Stimulated activated naive CD4-positive, alpha-beta T cell treated with Interleukin-2 at 50 U/mL for 16 hours (primary cell): ENCODE results near the gene SRGAP3.

Source experiments
- DNase-seq: peaks from one replicate; lab custom pipeline; 2025; lab: John Stamatoyannopoulos, UW

The SRGAP3 gene

DNA sequence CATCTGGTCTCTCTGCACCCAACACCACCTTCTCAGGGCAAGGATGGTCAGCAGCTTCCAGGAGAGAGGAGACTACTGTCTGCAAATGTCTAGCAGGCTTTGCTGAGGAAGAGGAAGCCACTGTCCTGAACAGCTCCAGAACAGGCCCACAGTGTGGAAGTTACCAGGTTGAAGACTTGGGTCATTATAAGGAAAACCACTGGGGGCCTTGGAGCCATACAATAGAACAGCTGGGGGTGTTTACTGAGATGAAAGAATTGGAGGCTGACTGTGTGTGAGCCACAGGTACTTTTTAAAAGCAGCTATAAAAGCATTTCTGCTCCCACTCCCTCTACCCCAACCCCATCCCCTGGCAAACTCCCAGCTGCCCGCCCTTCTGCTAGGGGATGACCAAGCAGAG is 24.2 kb downstream of the SRGAP3 start:
- no peak for DNase-seq

DNA sequence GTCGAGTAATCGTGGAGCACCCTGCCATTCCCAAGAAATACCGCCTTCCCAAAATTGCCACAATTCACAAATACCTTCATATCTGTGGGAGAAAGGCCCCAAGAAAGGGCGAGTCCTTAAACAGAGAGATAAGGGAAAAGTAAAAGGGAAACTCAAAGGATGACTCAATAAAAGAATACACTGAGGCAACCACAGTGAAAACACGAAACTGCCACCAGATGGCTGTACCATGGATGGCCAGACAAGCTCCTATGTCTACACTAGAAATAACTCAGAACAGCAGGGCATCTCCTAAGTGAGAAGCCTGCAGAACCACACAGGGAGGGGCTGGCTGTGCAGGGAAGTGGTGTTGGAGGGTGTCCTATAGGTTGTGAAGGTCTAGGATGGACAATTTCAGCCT is 25.0 kb downstream of the SRGAP3 start:
- no peak for DNase-seq

DNA sequence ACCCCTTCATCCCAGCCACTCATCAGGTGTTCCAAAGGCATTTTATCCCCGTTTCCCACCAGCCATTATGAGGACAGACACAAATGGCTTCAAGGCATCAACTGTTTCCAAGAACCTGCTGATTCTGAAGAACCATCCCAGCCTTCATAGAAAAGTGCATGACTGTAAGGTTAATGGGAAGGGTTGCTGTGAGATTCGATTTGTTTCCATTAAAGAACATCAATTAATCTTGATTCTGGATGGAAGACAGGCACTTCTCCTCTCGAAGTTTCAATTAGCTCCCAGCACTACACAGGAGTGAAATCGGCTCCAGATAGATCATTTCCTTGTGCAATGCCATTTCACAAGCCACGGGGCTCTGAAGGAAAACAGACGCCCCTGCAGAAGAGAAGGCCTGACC is 25.8 kb downstream of the SRGAP3 start:
- no peak for DNase-seq

DNA sequence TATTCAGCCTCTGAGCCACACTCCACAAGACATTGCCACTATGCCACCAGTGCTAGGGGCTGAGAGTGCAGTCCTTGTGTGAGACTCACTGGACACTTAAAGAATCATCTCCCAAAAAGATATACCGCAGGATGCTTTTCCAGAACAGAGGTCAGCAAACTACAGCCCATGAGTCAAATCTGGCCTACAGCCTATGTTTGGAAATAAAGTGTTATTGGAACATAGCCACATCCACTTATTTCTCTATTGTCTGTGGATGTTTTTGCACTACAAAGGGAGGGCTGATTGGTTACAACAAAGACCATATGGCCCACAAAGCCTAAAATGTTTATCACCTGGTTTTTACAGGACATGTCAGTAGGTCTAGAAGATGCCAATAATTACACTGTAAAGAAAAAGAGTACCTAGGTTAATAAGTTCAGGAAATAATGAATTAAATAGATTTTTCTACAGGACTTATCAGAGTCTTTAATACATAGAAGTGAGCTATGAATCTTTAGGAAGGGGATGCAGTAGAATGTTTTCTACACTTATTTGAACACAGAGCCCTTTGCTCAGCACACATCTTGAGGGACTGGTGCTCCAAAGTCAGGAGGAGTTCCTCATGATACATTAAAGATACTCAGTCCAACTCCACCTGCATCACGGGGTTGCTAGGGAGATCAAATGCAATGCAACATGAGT is 26.3 kb downstream of the SRGAP3 start:
- no peak for DNase-seq

DNA sequence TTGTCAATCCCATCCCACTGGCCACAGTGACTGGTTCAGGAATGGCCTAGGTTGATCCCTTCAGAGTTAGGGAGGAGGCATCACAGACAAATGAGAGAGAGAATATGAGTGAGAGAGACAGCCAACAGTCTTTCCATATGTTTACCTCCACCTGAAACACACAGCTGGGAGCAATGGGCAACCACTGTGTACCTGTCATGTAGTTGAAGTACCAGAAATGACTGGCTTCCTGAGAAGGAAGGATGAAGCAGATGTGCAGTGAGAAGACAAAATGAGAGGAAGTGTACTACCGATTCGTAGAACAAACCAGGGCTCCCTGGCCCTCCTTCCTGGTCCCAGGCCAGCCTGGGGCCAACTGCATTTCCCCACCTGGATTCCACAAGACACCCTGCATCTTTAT is 27.4 kb downstream of the SRGAP3 start:
- no peak for DNase-seq

DNA sequence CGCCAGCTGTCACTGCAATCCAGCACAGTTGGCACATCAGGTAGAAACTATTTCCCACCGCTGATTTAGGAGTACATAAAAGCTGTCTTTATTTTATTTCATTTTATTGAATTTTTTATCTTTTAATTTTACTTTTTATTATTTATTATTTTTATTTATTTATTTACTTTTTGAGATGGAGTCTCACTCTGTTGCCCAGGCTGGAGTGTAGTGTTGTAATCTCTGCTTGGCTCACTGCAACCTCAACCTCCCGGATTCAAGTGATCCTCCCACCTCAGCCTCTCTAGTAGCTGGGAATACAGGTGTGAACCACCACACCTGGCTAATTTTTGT is 31.0 kb downstream of the SRGAP3 start:
- no peak for DNase-seq

DNA sequence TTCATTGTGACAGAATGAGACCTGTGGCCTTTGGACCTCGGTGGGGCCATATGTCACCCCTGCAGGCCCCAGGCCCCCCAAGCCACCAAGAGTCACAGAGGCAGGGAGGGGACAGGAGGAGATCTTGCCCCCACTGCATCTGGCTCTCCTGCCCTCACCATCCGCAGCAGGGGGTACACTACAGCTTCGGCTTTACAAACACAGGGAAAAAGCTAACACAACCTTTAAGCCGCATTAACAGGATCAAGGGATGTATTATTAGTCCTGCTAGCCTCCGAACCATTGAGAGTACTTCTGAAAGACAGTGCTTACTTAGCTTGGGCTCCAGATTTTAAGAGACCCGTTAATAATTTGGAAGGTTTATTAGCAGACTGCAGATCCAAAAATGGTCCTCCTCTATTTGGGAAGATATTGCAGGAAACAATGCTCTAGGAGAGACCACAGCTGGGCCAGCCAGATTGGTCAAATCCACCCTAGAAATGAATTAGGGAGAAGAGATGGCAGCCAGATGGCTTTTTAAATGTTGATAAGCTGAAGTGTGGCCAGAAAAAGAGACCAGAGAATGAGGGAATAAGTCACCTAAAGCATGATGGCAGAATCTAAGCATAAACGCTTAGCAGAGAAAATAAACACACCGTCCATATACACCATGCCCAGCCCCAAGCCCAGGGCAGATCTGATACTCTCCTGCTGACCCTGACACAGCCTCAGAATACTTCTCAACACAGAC is 31.5 kb downstream of the SRGAP3 start:
- no peak for DNase-seq

DNA sequence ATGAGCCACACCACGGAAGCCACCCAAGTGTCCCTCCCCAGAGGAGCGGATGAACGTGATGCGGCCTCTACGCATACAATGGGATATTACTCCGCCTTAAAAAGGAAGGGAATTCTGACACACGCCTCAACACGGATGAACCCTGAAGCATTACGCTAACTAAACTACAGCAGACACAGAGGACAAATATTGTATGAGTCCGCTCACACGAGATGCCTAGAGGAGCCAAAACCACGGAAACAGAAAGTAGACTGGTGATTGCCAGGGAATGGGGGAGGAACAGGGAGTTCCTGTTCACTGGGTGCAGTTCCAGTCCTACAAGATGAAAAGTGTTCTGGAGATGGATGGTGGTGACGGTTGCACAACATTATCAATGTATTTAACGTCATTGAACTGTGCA is 32.7 kb downstream of the SRGAP3 start:
- no peak for DNase-seq

DNA sequence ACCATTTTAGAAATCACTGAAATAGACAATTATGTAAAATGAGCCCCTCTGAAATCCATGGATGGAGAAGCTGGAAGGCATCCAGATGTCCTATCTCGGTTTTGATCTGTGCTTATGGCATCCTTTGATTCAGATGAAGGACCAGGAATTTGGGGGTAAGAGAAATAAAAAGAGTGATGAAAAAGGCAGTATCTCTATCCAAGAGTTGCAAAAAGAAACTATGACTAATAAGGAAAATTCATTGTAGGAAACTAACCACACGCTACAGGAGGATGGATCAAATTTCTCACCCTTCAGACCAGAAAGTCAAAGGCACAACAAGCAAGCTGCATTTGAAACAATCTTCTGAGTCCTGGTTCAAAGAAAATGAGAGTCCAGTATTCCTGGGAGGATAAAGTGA is 34.8 kb downstream of the SRGAP3 start:
- no peak for DNase-seq

DNA sequence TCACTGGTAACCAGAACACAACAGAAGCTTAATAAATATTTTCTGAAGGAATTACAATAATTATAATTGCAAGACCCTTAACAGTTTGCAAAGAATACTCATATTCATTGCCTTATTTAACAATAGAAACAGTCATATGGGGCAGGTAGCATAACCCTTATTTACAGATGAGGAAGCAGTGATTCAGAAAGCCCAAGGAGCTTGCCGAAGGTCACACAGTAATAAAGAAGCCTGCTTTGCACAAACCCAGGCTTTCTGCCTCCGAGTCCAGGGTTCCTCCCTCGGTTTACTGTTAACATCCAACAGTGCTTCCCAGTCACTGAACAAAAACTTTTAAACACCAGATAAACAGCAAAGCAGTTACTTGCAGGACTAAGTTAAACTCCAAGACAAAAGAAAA is 35.3 kb downstream of the SRGAP3 start:
- DNase-seq, result no peak

DNA sequence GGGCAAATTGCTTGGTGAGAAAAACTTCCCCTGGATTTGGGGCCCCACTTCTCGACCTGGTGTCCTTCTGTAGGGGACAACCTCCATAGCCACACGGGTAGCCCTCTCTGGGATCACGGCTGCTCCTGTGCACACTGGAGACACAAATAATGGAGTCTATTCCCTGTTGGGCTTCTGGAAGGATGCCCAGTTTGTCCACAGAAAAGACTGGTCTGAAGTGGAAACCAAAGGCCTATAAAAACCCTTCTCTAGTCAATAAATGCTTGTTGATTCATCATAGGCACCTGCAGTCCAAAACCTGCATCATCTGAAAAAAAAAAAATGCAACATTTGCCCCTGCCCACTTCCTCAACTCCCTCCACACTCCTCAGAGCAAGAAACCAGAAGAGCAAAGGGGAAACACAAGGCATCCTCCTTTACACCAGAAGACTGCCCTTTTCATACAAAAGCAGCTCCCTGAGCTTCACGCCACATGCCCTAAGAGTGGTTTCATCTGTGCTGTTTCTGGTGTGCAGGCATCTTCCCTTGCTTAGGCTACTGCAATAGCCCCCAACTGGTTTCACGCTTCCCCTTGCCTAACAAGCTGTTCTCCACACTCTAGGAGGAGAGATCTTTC is 36.3 kb downstream of the SRGAP3 start:
- no peak for DNase-seq

DNA sequence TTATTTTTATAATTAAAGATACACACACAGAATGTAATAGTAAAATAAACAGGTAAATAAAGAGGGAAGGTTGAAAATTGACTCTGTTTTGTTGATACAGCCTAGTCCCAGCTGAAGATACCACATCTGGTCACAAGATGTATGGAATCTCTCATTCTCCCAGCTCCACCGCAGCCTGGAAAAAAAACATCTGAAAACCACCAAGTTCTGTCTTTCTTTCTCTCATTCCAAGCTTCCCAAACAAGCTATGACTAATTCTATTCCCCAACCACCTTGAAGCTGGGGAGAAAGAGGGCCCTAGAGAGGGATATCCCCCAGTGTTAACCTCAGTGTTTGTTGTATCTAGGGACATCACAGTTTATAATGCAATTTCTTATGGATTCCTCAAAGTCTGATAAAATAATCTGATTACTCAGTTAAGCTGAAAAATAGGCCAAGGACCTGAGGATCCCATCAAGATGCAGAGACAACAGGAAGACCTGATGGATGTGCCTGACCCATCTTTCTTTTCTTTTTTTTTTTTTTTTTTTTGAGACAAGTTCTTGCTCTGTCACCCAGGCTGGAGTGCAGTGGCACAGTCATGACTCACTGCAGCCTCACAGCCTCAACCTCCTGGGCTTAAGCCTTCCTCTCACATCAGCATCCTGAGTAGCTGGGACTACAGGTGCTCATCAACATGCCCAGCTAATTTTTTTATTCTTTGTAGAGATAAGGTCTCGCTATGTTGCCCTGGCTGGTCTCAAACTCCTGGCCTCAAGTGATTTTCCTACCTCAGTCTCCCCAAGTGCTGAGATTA is 38.1 kb downstream of the SRGAP3 start:
- no peak for DNase-seq

DNA sequence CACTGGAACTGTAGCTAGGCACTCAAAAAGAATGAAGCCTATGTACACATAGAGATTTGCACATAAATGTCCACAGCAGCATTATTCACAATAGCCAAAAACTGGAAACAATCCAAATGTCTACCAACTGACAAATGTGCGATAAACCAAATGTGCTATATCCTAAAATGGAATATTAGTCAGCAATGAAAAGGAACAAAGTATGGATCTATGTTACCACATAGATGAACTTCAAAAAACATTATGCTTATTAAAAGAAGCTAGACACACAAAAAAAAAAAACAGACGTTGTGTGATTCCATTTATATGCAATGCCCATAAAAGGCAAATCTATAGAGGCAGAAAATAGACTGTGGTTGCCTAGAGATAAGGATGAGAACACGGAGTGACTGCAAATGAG is 39.7 kb downstream of the SRGAP3 start:
- no peak for DNase-seq

DNA sequence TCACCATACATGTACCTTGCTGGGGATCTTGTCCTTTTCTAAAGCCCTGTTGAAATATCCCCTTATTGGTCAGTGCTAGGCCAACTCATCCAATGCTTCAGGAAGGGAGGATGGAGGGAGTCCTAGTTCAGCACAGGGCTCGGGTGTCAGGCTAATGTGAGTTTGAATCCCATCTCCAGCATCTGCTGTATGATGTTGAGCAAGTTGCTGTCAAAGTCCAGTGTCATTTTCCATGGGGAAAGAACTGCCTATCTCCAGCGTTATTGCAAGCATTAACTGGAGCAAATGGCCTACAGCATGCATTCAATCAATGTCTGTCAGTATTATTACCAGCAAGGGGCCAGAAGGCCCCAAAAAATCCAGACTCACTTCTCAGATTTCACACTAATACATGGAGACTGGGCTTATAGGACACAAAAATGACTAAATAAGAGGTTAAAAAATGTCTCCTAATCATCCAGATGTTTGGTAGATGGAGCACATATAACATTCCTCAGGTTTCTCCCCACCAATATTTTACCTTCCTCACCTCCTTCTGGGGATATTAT is 40.8 kb downstream of the SRGAP3 start:
- DNase-seq, result no peak

DNA sequence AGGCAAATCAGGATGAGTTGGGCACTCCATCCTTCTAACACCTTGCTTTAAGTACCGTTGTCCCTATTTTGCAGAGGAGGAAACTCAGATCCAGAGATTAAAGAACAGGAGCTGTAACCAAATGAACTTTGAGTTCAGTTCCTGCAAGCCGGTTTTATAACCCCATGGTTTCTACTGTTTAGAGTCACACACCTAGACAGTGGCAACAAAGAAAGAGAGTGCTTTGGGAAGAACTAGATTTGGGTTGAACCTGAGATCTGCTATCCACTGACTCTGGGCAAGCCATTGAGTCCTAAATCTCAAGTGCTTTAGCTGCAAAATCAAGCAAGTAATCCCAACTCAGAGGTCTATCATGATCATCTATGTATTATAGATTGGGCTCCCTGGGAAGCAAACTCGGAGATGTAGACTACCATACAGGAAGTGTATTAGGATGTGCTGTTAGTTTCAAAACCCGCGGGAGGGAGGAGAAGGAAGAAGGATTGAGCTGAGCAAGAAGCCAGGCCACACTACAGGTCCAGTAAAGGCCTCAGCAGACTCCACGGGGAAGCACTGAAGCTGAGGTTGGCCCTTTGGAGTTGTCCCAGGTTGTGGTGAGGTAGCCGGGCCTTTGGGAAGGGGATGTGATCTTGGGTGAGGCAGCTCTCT is 42.2 kb downstream of the SRGAP3 start:
- no peak for DNase-seq

DNA sequence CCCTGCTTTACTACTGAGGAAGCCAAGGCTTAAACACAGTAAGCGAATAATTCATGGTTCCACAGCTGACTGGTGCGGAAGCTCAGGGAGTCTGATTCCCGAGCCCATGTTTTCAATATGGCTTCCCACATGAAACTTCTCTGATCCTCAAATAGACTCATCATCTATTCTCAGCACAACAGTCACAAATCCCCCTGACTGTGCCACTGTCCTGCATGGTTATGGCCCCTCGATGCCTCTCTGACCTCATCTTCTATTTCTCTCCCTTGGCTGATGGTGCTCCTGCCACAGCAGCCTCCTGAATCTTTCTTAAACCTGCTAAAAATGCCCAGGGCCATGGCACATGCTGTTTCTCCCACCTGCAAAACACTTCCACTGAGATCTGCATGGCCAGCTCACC is 43.2 kb downstream of the SRGAP3 start:
- DNase-seq, result no peak

DNA sequence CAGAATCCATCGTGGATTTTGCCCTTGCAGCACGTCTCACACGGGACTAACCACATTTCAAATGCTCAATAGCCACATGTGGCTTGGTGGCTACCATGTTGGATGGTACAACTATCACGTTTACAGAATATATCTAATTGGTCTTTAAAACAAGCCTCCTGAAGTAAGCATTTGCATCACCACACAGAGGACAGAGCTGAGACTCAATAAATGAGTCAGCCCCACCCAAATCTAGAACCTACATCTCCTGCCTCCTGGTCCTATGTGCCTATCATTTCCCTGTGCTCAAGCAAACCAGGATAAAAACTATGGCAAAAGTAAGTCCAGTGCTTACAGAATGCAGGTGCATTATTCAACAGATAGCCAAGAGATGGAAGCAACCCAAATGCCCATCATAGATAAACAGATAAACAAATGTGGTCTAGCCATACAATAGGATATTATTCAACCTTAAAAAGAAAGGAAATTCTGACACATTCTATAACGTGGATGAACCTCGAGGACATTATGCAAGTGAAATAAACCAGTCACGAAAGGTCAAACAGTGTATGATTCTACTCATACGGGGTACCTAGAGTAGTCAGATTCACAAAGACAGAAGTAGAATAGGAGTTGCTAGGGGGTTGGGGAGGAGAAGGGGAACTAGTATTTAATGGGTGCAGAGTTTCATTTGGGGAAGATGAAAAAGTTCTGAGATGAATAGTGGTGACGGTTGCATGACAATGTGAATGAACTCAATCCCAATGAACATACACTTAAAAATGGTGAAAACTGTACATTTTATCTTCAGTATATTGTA is 43.9 kb downstream of the SRGAP3 start:
- DNase-seq, result no peak

DNA sequence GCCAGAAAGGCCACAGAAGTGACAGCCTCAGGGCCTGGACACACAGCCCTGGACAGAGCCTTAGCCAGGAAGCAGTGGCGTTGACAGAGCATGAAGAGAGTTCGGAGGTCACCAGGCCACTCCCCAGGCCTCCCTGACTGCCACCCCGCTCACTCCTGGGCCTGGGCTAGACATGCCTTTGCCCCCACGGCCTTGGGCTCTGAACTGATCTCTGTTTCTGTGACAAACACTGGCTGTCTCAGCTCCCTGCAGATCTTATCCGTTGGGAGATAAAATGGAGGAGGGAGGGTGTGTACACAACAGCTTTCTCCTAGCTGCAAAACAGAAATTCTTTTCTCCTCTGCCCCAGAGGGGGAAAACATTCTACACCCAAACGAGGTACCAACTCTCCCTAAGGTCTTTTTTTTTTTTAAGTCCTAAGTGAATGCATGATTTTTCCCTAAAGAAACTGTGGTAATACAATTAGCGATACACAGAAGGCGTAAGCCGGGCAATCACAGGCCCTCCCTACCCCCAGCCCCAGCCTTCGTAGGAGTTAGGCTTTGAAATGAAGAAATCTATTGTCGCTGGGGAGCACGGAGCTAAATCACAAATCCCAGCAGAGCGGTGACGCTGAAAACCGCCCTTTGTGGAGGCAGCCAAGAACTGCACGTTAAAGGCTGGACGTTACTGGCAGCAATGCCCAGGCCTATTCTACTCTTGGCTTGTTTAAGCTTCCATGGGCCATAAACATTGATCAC is 45.0 kb downstream of the SRGAP3 start:
- DNase-seq, result no peak

DNA sequence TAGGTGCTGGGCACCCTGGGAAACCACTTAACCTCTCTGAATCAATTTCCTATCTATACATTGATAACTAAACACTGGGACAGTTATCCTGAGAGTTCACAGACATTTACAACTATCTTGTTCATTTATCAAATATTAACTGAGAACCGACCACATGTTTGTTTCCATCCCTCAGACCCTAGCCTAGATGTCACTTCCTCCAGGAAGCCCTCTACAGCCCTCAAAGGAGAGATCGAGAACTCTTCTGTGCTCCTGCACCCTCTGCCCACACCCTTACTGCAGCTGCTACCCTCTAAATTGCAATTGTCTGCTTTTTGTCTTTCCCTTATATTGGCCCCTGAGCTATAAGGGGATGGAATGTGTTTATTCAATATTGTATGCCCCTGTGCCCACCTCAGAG is 46.1 kb downstream of the SRGAP3 start:
- DNase-seq, result no peak

DNA sequence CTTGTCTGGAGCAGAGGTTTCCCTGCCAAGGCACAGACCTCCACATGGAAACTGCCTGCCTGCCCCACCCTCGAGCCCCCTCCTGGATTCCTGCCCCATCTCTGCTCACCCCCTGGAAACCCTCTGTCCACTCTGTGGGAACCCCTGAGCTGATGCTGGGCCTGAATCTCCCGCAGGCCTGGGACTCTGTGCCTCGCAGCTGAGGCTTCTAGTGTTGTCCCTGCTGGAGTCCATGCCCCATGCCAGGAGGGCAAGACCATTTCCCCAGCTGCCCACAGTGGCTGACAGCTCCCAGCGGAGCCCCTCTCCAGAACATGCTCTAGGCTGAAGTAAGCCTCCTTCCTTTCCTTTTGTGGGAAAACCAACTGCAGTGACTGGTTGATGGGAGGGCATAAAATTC is 46.9 kb downstream of the SRGAP3 start:
- no peak for DNase-seq

DNA sequence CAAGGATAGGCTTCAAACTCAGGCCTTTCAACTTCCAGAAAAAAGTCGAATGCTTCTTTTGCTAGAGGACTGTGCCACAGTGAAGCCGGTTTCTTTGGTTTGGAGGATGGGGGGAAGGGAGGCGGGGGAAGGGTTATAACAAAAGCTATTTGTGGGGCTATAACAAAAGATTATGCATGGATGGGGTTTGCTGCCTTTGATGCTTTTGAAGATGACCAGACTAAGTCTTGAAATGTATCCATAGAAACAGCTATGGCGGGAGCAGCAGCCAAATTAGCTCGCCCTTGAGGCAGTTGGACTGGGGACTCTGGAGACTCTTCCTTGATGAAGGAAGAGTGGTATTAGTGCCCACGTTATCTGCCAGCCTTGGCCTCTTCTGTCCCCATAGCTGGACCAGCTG is 47.5 kb downstream of the SRGAP3 start:
- DNase-seq, result no peak
